DMS79 treated with DMSO at 0.1 percent for 48 hours (cell line): ENCODE measurements around the gene KPNA3.
A peak's percentile ranks its signal among the peaks of the same experiment; 100 is the strongest.
"Not testable (repeated sequence)": the region's sequence is repeated elsewhere in the genome, so short reads cannot be mapped to it uniquely, and the experiment has no call there.

Source experiments
- DNase-seq: peaks from one replicate; lab custom pipeline; 2025; lab: John Stamatoyannopoulos, UW

KPNA3 gene

GRCh38 chr13:49806126-49806536 lies 13.6 kb upstream of the KPNA3 start:
- no peak for DNase-seq

GRCh38 chr13:49803047-49803446 lies 10.6 kb upstream of the KPNA3 start:
- not testable (repeated sequence) for DNase-seq

- DNase-seq = no peak
Observed at GRCh38 chr13:49802426-49802825, 9.9 kb upstream of the KPNA3 start.

- DNase-seq = peak; percentile 23
Observed at GRCh38 chr13:49791711-49792549, 552 bp downstream of the KPNA3 start.

- peak; percentile 8 for DNase-seq
Observed at GRCh38 chr13:49791315-49791710, 1.2 kb downstream of the KPNA3 start.

- no peak for DNase-seq
Observed at GRCh38 chr13:49789968-49790367, 2.5 kb downstream of the KPNA3 start.

GRCh38 chr13:49786401-49787008 lies 6.0 kb downstream of the KPNA3 start:
- no peak for DNase-seq

GRCh38 chr13:49784886-49785570 lies 7.5 kb downstream of the KPNA3 start:
- DNase-seq = no peak

GRCh38 chr13:49783865-49784264 lies 8.6 kb downstream of the KPNA3 start:
- DNase-seq = no peak

GRCh38 chr13:49782784-49783183 lies 9.7 kb downstream of the KPNA3 start:
- no peak for DNase-seq

- no peak for DNase-seq
Observed at GRCh38 chr13:49781806-49782205, 10.7 kb downstream of the KPNA3 start.

GRCh38 chr13:49779721-49780120 lies 12.8 kb downstream of the KPNA3 start:
- DNase-seq = no peak

- DNase-seq = no peak
Observed at GRCh38 chr13:49777746-49778614, 14.5 kb downstream of the KPNA3 start.

- no peak for DNase-seq
Observed at GRCh38 chr13:49776871-49777270, 15.6 kb downstream of the KPNA3 start.

- DNase-seq = no peak
Observed at GRCh38 chr13:49774376-49775005, 18.0 kb downstream of the KPNA3 start.

GRCh38 chr13:49772828-49773227 lies 19.7 kb downstream of the KPNA3 start:
- DNase-seq = no peak

- DNase-seq = not testable (repeated sequence)
Observed at GRCh38 chr13:49761811-49762210, 30.7 kb downstream of the KPNA3 start.

- no peak for DNase-seq
Observed at GRCh38 chr13:49760558-49760957, 31.9 kb downstream of the KPNA3 start.

GRCh38 chr13:49759503-49759902 lies 33.0 kb downstream of the KPNA3 start:
- DNase-seq = no peak

- no peak for DNase-seq
Observed at GRCh38 chr13:49756263-49756662, 36.2 kb downstream of the KPNA3 start.

- DNase-seq = no peak
Observed at GRCh38 chr13:49754146-49754545, 38.3 kb downstream of the KPNA3 start.

- no peak for DNase-seq
Observed at GRCh38 chr13:49749848-49750247, 42.6 kb downstream of the KPNA3 start.
